PFSK-1 (cell line): ENCODE results near the gene WDR82.
A peak's percentile ranks its signal among the peaks of the same experiment; 100 is the strongest.

Source experiments
- FOXP2 ChIP-seq: optimal IDR thresholded peaks from 2 replicates; pipeline ENCODE3; 2011; ENCODE audit warnings: borderline replicate concordance, control low read depth, inconsistent platforms; ENCODE audit not compliant: insufficient read depth; ENCODE audit errors: extremely low read length, extremely low read depth
- POLR2AphosphoS5 ChIP-seq: IDR thresholded peaks from 2 replicates; pipeline ENCODE4 v1.6.1; 2012; ENCODE audit warnings: low read depth, mild to moderate bottlenecking, control low read depth, low read length, moderate library complexity
- REST ChIP-seq, 2 experiments: IDR thresholded peaks; 2 replicates each; pipeline versions ENCODE4 v1.6.1 to v1.8.0; 2011 to 2012; ENCODE audit warnings: low read depth in 2 of 2, low read length in 2 of 2, control low read depth in 1 of 2, inconsistent platforms in 1 of 2, mild to moderate bottlenecking in 1 of 2, moderate library complexity in 1 of 2; ENCODE audit not compliant: insufficient read depth in 1 of 2
- SIN3A ChIP-seq: IDR thresholded peaks from 2 replicates; pipeline ENCODE4 v1.6.1; 2012; ENCODE audit warnings: mild to moderate bottlenecking, low read length, moderate library complexity, borderline replicate concordance; ENCODE audit not compliant: insufficient read depth
- TAF1 ChIP-seq: IDR thresholded peaks from 2 replicates; pipeline ENCODE4 v1.6.1; 2012; ENCODE audit warnings: low read length, control low read depth, borderline replicate concordance; ENCODE audit not compliant: insufficient read depth

WDR82 gene

GRCh38 chr3:52221141-52221562 is 57.3 kb downstream of the WDR82 start:
- TF ChIP-seq REST (IDR thresholded peaks at IDR 0.05; ENCODE audit: insufficient read depth in 1 of 2, low read depth in 2 of 2, low read length in 2 of 2), result no peak
- no peak for TF ChIP-seq POLR2AphosphoS5
- no peak for TF ChIP-seq FOXP2
- no peak for TF ChIP-seq TAF1
- no peak for TF ChIP-seq SIN3A

- no peak for TF ChIP-seq POLR2AphosphoS5
- TF ChIP-seq TAF1, result no peak
- TF ChIP-seq FOXP2, result no peak
- no peak for TF ChIP-seq REST (IDR thresholded peaks at IDR 0.05; ENCODE audit: insufficient read depth in 1 of 2, low read depth in 2 of 2, low read length in 2 of 2)
- no peak for TF ChIP-seq SIN3A
These were observed 57.9 kb downstream of the WDR82 start for GRCh38 chr3:52220380-52221026.

GRCh38 chr3:52218937-52219650 is 59.4 kb downstream of the WDR82 start:
- TF ChIP-seq REST (IDR thresholded peaks at IDR 0.05; ENCODE audit: insufficient read depth in 1 of 2, low read depth in 2 of 2, low read length in 2 of 2), result peak in 1 of 2 experiments; percentile 43; a peak in 1 of 4 replicates
- no peak for TF ChIP-seq FOXP2
- TF ChIP-seq SIN3A, result 0 out of 2 replicates have a peak, but pooled peaks have one; percentile 31
- peak; percentile 52; the same call in 1 of the 2 replicates for TF ChIP-seq POLR2AphosphoS5
- TF ChIP-seq TAF1, result peak; percentile 65; the same call in 1 of the 2 replicates

- TF ChIP-seq REST (IDR thresholded peaks at IDR 0.05; ENCODE audit: insufficient read depth in 1 of 2, low read depth in 2 of 2, low read length in 2 of 2) (no peak), POLR2AphosphoS5 (no peak), FOXP2 (no peak), SIN3A (no peak), TAF1 (no peak)
These were observed 60.0 kb downstream of the WDR82 start for GRCh38 chr3:52218454-52218853.
